HL-60 (cell line): ENCODE results near the gene NCOR1.

Source experiments
- GABPA ChIP-seq: IDR thresholded peaks from 2 replicates; pipeline ENCODE4 v1.6.1; 2012; ENCODE audit warnings: low read depth
- POLR2AphosphoS5 ChIP-seq: IDR thresholded peaks from 2 replicates; pipeline ENCODE4 v1.6.1; 2012; ENCODE audit warnings: low read depth
- REST ChIP-seq: IDR thresholded peaks from 2 replicates; pipeline ENCODE4 v1.6.1; 2012; ENCODE audit warnings: low read depth; ENCODE audit not compliant: insufficient replicate concordance
- SPI1 ChIP-seq: IDR thresholded peaks from 2 replicates; pipeline ENCODE4 v1.6.1; 2012; ENCODE audit warnings: low read depth, mild to moderate bottlenecking, borderline replicate concordance
- TF ChIP-seq, protein P1 (sequence below): IDR thresholded peaks from one replicate; pipeline ENCODE4 v1.5.1; 2011; ENCODE audit warnings: low read length, control low read depth, inconsistent platforms; ENCODE audit not compliant: insufficient read depth

GRCh38 chr17:16222406-16222805 is 7.1 kb upstream of the NCOR1 start:
- TF ChIP-seq, protein P1, sequence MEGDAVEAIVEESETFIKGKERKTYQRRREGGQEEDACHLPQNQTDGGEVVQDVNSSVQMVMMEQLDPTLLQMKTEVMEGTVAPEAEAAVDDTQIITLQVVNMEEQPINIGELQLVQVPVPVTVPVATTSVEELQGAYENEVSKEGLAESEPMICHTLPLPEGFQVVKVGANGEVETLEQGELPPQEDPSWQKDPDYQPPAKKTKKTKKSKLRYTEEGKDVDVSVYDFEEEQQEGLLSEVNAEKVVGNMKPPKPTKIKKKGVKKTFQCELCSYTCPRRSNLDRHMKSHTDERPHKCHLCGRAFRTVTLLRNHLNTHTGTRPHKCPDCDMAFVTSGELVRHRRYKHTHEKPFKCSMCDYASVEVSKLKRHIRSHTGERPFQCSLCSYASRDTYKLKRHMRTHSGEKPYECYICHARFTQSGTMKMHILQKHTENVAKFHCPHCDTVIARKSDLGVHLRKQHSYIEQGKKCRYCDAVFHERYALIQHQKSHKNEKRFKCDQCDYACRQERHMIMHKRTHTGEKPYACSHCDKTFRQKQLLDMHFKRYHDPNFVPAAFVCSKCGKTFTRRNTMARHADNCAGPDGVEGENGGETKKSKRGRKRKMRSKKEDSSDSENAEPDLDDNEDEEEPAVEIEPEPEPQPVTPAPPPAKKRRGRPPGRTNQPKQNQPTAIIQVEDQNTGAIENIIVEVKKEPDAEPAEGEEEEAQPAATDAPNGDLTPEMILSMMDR = no peak
- TF ChIP-seq GABPA = no peak
- TF ChIP-seq POLR2AphosphoS5 = no peak
- no peak for TF ChIP-seq SPI1
- TF ChIP-seq REST = no peak
